Hippocampal formation (tissue), 2 donors: ENCODE measurements around the gene ACVR2B.

Experiments used
- DNase-seq, 2 donors: peaks; one replicate each; lab custom pipeline; 2025; lab: John Stamatoyannopoulos, UW

Gene ACVR2B

DNA sequence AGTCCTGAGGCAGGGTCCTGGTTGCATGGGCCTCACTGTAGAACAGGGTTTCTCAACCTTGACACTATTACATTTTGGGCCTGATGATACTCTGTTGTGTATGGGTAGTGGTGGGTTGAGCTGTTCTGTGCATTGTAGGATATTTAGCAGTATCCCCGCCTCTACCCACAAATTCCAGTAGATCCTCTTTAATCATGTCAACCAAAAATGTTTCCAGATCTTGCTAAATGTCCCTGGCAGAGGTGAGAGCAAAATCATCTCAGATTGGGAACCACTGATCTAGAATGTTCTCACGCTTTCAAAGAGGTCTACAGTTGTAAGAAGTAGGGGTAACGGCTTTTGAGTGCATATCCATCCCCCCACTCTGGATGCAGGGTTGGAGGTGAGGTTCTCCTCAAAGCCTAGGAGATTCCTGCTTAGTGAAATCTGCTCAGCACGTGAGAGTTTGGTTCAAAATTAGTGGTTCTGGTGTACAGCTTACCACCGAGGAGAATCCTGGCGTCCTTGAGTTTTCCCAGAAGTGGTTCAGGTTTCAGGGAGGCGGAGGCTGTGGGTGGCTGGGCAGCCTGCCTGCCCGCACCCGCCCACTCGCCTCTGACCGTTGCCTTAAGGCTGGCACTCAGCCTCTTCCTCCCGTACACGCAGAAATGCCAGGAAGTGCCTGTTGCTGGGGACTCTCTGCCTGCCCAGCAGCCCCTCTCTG lies 5.3 kb downstream of the ACVR2B start:
- no peak for DNase-seq

DNA sequence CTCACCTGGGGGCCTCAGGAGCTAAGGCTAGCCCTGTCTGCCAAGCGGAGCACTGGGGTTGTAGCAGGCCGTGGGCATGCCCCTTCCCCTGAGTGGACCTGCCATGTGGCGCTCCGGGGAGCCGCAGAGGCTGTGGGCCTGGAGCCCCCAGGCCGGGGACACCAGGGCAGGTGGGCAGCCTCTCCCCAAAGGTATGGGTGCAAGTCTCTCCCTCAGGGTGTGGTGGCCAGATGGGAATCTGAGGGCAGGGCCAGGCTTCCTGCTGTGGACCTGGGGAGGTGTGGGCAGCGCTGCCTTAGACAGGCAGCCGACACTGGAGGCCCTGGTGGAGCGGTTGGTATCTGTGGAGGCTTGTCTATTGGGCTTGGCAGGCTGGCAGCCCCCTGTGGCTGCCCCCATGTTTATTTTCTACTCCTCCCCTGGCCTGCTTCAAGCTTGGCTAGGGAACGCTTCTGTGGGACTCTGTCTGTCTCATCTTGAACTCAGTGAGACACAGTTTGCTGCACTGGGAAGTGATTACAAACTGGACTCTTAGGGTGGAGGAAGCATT lies 5.9 kb downstream of the ACVR2B start:
- DNase-seq, result no peak

DNA sequence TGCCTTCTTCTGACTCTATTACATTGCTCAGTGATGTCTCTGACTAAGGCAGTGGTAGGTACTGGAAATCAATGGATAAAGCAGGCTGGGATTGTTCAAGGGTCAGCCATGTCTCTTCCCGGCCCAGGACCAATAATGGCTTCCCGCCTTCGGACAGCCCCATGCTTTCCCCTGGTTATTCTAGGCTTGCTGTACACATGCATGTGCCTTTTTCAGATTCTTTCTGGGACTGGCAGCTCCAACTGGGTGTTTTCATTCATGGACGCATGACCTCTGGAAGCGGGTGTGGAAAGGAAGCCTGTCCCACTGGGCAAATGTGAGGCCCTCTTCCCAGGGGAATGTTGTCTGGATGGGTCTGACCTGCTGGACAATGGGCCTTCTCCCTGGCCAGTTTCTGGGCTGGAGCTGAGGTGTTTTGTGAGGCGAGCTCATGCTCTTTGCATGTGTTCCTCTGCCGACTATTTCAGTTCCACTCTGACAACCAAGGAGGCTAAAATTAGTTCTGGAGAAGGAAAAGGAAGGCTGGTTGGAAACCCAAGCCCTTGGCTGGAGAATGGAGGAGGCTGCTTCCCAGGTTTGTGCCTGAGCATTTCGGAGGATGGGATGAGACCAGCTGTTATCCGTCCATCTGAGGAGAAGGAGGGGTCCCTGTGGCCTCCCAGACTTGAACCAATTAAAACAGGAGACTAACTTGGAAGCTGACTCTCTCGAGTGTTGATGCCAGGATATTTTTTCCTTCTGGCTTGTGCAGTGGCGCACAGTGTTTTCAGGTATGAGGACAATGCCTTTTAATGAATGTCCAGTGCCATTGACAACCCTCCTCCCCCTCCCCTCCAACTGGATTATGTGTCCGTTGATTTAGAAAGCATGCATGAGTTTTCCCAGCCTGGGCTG lies 6.9 kb downstream of the ACVR2B start:
- no peak for DNase-seq

DNA sequence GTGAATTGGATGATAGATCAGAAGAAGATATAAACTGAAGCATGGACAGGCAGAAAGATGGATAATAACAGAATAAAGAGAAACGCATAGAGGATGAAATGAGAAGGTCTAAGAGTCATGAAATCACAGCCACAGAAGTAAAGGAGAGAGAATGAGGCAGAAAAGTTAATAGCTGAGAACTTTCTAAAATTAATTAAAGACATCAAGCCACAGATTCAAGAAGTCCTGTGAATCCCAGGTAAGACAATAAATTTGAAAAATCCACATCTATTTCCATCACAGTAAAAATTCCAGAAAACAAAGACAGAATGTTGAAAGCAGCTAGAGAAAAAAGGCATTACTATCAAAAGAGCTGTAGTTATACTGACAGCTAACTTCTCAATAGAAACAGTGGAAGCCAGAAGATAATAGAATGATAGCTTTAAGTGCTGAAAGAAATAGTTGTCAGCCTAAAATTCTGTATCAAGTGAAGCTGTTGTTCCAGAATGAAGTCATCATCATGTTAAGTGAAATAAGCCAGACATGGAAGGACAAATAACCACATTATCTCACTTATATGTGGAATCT lies 12.0 kb downstream of the ACVR2B start:
- no peak for DNase-seq

DNA sequence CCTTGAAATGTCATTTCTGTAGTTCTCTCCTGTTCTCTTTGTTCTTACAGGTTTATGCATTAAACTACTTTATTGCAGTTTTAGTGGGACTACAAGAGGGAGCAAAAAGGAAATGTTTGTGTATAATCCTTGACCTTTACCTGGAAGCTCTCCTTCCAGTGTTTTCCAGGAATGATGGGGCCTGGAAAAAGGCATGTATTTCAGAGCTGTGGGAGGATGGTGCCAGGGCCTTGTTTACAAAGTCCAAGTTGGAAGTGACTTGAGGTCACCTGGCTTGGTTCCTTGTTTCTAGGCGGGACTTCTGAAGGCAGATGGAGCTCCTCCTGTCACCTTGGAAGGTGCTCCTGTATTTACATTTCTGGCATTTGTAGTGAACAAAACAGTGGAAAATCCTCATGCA lies 15.1 kb downstream of the ACVR2B start:
- DNase-seq, result no peak

DNA sequence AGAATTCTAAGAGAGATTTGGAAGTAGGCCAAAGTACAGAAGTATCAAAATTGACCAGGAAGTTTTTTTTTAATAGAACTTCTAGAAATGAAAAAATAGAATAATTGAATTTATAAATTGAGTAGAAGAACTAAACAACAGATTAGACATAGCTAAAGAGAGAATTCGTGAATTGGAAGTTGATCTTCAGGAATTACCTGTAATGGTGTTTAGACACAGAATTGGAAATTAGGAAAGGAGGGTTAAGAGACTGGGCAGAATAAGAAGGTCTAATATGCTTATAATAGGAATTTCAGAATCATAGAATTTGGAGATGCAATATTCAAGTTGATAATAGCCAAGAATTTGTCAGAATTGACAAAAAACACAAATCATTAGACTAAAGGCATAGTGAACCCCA lies 16.2 kb downstream of the ACVR2B start:
- no peak for DNase-seq

DNA sequence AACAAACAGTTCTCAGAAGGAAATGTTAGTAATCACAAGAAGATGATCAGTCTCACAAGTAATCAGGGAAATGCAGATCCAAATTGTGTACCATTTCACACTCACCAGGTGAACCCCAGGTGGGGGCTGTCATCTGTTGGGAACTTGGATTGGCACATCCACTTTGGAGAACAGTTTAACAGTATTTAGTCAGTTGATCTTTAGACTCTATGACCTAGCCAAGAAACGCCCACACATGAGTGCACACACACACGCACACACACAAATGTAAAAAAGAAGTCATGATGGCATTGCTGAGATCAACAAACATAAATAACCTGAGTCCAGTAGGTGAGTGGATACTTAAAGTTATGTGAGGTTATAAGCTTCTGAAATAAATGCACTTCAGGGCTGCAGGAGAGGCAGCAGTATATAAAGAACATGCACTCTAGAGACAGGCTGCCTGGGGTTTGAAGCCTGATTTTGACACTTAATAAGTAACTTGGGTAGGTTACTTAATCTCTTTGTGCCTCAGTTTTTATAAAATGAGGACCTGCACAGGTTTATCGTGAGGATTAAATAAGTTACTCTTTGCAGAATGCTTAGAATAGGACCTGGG lies 17.7 kb downstream of the ACVR2B start:
- no peak for DNase-seq

DNA sequence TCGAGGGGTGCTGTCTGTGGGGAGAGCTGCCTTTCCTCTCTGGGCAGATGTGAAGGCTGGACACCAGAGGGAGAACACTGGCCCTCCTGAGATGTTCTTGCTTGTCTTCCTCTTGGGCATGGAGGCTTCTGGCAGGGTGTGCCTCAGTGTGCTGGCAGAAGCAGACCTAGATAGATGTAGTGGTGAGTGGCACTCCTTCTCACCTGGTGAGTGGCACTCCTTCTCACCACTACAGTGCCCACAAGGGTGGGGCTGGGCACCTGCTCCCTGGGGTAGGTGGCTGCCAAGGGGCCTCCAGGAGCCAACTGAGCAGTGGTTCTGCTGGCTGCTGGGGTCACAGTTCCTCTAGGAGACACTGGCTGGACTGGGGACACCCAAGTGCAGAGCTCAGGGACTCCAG lies 18.7 kb downstream of the ACVR2B start:
- DNase-seq, result no peak

DNA sequence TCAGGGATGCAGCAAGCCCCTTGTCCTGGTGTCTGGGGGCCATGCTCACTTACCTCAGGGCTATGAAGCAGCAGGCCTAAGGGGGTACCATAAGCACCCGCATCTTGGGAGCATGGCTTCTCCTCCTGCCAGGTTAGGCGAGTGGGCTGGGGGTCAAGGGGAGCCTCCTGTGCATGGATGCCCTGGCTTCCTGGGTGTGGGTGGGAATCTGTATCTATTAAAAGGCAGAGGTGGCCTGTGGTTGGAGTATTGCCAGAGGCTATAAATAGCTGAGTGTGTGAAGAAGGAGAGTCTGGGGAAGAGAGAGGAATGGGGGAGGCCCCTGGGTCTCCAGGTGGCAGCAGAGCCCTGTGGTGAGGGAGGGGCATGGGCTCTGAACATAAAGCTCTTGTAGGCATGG lies 19.5 kb downstream of the ACVR2B start:
- DNase-seq, result no peak

DNA sequence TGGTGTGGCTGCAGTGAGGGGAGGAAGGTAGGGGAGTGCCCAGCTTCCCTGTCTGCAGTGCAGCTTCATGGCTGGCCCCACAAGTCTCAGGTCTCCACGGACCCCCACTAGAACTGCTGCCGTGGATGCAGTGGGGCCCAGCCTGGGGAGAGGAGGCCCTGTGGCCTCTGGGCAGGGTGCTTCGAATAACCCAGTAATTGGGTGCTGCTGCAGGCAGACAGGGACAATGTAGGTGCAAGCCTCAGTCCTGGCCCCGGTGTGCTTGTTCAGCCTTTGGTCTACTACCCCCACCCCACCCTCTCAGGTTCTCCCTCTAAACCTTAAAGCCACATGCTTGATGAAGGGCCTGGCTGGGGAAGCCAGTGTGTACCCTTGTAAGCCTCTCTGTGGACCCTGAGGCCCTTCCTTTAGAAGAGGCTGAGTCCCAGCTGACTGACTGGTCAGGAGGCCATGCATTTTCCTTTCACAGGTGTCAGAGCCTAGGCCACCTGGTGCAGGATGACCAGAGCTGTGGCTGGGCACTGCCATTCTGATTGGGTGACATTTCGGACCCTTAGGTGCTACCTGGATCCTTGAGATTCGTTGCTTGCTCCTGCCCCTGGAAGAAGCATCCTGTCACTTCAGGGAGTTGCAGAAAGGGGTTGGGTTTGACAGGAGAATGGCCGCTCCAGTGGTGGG lies 21.4 kb downstream of the ACVR2B start:
- DNase-seq, result no peak

DNA sequence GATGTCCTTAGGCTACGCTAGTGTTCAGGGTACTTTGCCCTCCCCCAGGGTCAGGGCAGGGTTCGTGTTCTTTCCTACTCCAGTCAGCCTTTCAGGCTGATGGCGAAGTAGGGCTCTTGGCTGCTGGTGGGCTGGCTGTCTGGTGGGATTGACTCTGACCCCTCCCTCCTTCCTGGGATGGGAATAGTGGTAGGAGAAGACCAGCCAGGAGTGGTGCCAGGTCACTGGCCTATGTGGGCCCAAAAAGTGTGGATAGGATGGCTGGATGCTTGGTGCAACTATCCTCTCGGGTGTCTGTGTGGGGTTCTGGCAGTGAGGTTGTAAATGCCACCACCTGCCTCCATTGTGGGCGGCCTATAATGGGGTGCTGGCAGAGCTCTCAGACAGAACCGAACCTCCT lies 22.0 kb downstream of the ACVR2B start:
- no peak for DNase-seq

DNA sequence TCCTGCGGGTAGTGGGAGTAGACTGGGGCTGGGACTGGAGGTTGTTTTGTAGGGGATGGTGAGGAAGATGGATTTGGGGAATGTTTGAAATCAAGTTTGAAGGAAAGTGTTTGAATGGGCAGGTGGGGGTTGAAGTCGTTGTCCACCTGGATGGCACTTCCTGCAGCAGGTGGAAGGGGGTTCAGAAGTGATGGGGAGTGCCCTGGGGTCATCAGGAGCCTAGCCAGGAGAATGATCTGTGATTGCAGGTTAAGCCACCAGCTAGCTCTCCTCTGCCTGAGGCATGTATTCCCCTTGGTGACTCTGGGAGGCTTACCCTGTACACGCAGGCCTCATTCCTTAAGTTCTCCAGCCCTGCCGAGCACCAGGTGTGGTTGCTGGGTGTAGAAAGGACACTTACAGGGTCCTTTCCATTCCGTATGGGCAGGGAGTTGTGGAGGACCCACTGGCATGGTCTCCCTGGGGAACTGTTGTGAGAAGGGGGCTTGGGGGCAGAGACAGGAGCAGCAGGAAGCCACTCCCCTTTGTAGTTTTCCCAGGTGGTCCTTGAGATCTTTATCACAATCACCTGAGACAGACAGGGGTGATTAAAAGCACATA lies 22.6 kb downstream of the ACVR2B start:
- no peak for DNase-seq

DNA sequence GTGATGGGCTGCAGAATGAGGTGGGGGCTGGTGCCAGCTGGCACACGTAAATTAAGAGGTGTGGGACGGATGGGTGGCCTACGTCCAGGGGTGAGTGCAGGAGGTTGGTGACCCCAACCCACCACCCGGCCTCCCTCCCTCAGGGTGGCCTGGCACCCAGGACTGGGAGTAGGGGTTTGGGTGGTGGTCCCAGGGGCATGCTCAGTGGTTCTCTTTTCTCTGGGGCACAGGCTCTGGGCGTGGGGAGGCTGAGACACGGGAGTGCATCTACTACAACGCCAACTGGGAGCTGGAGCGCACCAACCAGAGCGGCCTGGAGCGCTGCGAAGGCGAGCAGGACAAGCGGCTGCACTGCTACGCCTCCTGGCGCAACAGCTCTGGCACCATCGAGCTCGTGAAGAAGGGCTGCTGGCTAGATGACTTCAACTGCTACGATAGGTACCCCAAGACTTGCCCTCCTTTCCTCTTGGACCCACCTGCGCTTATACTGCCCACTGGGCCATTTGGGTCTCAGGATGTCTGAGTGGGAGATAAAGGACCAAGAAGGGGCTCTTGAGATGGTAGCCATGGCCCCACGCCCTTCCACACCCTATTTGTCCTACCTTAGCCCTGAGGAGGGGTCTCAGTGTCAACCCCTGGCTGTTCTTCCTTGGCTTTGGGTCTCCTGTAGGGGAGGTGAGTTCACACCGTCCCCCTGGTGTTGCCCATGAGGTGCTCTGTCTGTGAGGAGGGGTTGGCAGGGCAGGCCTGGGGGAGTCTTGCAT lies 23.5 kb downstream of the ACVR2B start:
- no peak for DNase-seq

DNA sequence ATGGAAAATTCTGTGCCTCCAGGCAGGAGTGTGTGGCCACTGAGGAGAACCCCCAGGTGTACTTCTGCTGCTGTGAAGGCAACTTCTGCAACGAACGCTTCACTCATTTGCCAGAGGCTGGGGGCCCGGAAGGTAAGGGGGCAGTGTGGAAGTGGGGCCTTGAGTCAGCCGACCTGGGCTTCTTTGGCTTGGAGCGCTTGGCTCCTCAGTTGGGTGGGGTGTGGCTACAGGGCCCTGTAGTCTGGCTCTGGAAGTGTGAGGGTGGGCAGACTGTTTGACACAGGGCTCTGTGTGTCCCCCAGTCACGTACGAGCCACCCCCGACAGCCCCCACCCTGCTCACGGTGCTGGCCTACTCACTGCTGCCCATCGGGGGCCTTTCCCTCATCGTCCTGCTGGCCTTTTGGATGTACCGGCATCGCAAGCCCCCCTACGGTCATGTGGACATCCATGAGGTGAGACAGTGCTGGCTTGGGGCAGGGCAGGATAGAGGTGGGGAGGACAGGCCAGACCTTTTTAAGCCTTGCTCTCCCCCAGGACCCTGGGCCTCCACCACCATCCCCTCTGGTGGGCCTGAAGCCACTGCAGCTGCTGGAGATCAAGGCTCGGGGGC lies 24.3 kb downstream of the ACVR2B start:
- DNase-seq, result no peak

DNA sequence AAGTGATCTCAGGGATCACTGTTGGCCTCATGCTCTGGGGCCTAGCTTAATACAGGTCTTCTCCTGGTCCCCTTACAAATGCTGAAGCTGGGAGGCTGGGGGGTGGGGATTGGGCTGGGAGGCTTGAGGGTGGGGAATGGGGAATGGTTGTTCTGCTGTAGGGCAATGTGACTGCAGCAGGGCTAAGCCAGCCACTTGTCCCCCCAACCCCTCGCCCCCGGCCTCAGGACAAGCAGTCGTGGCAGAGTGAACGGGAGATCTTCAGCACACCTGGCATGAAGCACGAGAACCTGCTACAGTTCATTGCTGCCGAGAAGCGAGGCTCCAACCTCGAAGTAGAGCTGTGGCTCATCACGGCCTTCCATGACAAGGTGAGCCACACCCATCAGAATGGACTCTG lies 25.2 kb downstream of the ACVR2B start:
- no peak for DNase-seq

DNA sequence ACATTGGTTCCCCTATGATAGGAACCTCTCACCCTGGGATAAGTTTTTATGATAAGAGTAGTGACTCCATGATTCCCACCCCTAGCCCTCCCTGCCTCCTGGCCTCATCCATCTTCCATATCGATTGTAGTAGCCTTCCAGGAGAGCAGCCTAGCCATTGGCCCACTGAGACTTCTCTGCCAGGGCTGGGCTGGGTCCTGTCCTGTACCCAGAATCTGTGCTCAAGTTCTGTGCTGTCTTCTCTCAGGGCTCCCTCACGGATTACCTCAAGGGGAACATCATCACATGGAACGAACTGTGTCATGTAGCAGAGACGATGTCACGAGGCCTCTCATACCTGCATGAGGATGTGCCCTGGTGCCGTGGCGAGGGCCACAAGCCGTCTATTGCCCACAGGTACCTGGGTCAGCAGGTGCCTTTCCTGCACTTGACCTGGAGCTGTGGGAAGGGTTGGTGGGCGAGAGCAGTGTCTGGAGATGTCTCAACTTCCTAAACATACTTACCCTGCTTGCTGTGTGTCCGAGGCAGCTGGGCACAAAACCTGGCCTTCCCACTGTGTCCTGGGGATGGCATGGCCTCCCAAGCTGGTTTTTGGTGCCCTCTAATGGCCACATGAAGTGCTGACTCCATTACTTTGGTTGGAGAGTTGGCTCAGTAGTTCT lies 25.9 kb downstream of the ACVR2B start:
- DNase-seq, result peak; percentile 61 to 63

DNA sequence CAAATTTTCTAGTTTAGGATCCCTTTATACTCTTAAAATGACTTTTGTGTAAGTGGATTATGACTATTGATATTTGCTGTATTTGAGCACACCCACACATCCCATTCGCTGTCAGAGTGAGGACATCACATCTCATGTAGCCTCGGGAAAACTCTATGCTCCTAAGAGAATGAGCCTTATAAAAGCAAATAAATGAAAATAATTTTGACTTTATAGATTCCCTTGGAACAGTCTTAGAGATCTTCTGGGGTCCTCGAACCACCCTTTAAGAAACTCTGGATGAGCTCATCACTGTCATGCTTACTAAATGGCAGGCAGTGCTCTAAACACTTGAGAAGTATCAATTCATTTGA lies 26.4 kb downstream of the ACVR2B start:
- no peak for DNase-seq

DNA sequence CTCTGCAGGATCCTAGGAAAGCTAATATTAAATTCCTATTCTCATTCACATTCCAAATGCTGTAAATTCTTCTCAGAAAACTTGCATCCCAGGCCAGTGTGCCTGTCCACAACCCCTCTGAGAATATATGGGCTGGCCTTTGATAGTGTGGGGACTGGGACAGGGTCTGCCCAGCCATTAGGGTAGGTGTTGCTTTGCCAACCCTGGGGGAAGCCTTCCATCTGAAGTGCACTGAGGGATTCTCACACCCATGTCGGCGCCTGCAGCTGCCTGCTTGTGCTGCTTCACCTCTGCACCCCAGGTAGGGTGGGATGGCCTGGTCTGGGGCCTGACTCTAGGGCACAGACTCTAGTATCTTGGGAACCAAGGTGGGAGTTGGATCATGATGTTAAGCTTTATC lies 27.2 kb downstream of the ACVR2B start:
- DNase-seq, result no peak

DNA sequence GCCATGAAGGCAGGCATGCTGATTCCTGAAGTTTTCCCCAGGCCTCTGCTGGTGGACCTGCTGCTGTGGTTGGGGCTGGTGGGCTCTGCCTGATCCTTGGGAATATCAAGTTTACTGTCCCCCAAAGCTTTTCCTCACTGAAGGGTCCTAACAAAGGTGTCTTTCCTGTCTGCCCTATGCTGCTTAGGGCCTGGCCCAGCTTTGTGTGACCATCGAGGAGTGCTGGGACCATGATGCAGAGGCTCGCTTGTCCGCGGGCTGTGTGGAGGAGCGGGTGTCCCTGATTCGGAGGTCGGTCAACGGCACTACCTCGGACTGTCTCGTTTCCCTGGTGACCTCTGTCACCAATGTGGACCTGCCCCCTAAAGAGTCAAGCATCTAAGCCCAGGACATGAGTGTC lies 29.3 kb downstream of the ACVR2B start:
- no peak for DNase-seq

DNA sequence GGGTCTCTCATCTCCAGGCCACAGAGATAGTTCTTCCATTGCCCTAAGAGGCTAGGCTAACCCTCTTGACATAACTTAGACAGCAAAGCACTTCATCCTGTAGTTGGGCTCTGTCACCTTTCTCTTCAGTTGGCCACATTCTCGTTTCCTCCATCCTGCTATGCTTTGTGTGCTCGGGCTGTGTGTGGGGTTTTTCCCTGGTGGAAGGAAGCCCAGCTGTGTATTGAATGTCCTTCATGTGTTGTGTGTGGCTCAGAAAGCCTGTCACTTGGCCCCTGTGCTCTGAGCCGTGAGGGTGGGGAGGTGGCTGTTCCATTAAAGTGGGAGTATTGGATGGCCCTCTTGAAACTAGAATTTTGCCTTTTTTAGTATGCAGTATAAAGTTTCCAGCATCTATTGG lies 33.6 kb downstream of the ACVR2B start:
- no peak for DNase-seq
